Activated T-cell treated with anti-CD3 and anti-CD28 coated beads for 48 hours (primary cell): Measurements from ENCODE around the gene PRDM1.
A peak's percentile ranks its signal among the peaks of the same experiment; 100 is the strongest.

ENCODE experiments used
- DNase-seq: peaks from one replicate; pipeline ENCODE4 v3.0.0-alpha.2; 2020; ENCODE audit warnings: low read depth

PRDM1 gene

GRCh38 chr6:106116125-106116832 is 30.1 kb downstream of the PRDM1 start:
- no peak for DNase-seq

DNA sequence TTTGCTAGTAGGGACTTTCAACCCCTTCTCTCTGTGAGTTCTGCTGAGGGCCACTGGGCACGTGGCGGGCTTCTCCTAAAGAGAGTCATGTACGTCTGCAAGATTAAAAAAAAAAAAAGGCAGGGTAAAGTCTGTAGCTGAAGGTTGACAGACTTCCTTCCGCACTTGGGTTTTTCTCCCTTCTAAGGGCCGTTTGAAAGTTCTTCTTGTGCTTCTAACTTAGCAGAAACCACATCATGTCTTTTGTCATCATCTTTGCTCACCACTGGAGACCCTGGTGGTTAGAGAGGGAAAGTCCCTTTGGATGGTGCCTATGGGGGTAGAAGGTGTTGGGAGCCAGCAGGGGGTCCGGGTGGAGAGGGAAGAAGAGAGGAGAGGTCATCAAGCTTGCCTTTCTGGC is 31.4 kb downstream of the PRDM1 start:
- DNase-seq: peak; percentile 41

- no peak for DNase-seq
Measured at GRCh38 chr6:106118835-106119431, 32.8 kb downstream of the PRDM1 start.

- DNase-seq: no peak
Measured at GRCh38 chr6:106119546-106119945, 33.4 kb downstream of the PRDM1 start.

DNA sequence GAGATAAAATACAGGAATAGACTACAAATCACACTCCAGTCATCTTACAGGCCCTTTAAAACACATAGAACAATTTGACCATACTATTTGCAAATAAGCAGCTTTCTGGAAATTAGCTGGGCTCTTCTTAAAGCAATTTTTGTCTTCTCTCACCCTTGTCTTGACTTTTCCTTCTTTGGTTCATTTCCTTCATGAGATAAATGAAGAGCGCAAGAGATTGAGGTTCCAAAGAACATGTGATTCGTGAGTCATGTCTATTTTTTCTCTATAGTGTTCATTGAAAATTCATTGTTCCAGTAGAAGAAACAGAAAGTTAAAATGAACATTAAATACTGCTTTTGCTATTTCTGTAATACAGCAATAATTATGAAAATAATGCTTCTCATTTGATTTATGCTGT is 33.9 kb downstream of the PRDM1 start:
- no peak for DNase-seq

DNA sequence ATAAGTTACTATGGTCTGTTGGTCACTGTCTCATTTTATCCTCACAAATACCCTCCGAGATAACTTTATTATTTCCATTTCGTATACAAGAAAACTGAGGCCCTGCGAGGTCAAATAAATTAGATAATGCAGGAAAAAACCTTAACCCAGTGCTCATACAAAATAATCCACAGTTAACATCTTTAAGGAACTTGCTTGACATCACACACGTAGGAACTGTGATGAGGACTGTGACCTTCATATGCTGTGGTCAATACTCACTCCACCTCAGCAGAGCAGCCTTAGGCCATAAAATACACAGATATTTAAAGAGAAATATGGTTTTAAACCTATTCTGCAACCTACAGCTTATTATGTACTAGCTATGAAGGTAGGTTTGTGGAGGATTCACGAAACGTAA is 34.3 kb downstream of the PRDM1 start:
- DNase-seq: no peak

- DNase-seq: no peak
Measured at GRCh38 chr6:106122306-106122918, 36.3 kb downstream of the PRDM1 start.

DNA sequence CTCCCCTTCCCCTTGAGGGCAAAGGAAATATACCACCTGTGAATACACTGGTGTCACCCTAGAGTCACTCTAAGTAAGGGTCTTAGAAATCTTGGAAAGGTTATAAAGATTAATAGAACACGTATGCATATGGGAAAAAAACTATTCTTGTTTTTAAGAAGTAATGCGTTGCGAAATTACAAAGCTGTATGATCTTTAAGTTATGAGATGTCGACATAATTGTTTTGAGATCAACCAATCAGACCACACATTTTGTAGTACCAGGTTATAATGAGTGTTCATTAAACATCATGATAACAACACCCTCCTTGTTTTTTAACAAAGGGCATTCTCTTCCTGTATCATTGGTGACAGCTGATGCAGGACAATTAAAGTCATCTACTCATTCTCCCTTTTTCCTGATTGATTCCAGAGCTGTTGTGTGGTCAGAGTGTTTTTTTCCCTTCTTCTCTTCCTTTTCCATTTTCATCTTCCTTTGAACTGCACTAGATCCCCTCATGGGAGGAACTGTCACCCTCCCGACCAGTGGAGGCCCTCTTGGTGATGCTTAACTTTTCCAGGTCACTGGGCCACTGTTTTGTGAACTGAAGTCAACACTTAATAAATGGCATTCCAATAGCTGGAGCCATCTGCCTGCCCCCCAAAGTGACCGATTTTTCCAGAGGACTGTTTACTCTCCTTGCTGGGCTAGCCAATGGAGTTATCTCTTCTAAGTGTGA is 37.0 kb downstream of the PRDM1 start:
- DNase-seq: no peak

DNA sequence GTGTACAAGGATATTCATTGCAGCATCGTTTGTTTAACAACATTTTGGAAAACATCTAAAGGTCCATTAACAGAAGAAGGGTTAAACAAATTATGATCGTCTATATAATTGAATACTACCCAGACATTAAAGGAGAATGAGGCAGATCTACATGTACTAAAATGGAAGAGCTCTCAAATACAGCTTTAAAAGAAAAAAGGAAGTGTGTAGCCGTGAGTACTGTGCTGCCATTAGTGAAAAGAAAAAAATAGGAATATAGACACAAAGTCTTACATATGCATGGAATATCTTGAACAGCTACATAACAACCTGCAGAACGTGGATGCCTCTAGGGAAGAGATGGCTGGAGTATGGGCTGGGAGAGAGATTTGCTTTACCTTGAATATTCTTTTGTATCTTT is 37.9 kb downstream of the PRDM1 start:
- DNase-seq: no peak

GRCh38 chr6:106124437-106125430 is 38.6 kb downstream of the PRDM1 start:
- no peak for DNase-seq

DNA sequence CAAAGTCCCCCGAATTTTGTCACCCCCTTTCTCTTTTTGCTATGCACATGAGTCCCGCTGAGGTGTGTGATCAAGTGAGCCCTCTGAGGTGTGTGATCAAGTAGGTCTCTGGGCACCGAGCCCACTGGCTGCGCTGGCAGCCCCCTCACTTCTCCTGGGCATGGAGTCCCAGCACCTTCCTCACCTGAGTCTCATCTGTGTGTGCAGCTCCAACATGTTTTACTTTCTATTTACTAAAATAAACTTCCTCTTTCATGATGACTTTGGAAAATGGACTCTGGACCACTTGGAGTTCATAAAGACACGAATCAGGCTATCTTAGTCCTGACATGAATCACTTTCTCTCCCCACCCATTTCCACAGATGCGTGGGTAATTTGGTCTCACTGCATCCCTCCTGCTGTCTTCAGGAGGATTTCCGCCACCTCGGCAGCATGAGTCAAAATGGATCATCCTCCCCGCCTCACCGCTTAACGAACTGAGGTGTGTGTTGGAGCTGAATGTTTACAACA is 39.8 kb downstream of the PRDM1 start:
- DNase-seq: peak; percentile 36

- no peak for DNase-seq
Measured at GRCh38 chr6:106126482-106126881, 40.3 kb downstream of the PRDM1 start.

- no peak for DNase-seq
Measured at GRCh38 chr6:106128981-106129781, 43.0 kb downstream of the PRDM1 start.

GRCh38 chr6:106132153-106132698 is 46.1 kb downstream of the PRDM1 start:
- DNase-seq: no peak

GRCh38 chr6:106133040-106133439 is 46.9 kb downstream of the PRDM1 start:
- no peak for DNase-seq

GRCh38 chr6:106134087-106134770 is 48.1 kb downstream of the PRDM1 start:
- DNase-seq: no peak

DNA sequence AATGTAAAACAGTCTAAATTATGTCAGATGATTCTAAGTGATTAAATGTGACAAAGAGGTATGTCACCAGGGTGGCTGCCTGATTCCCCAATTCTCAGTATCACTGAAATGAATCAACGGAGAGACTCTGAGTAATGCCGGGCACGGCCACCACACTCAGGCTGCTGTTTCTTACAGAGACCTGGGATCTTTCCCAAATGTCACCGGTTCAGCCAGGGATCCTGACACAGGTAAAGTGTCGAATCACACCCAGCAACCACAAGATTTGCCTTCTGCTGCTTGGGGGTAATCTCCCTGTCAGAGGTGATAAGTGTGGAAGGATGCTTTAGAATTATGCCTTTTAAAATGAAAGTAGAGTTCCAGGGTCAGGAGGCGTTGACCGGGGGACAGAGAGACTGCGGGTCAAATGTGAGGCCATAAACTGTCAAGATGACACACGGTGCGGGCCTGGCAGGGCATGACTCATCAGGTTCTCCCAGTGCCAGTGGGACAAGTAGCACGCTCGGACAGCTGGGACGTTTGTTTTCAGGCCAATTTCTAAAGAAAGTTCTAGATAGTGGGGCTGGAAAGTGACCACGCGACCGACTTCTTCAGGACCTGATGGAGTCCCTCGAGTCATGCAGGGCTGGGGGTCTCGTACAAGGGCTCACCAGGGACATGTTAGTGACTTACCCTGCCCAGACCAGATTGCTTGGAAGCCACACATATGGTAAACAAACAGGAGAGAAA is 48.9 kb downstream of the PRDM1 start:
- no peak for DNase-seq

DNA sequence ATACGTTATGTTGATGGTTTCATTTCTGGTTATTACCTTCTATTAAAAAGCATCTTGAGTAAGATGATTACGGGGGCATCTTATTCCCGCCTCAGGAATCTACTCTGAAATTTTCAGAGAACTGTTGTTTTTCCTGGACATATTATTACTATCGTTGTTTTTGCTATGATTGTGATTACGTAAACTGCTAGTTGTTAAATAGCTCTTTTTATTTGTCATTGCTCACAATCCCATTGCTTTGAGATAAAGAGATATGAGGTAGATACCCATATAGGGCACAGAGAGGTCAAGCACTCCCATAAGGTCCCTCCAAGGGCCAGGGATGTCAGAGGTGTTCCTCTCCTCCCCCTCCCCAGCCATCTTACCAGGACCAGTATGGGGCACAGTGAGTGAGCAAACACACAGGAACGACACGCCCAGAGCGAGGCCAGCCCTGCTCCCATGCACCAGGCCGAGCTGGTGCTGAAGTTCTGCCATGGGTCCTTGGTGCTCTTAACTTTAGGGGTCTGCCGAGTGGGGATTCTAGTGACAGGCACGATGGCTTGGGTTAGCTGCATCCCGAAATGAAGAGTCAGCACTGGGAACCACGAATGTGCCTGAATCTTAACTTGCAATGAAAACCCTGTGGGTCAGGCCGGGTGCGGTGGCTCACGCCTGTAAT is 49.9 kb downstream of the PRDM1 start:
- DNase-seq: no peak
